Measurements from ENCODE around the gene ACBD4. TPM values are rescaled to one million over a fixed set of nuclear protein-coding genes. Genes with fewer than 3 reads are reported as not detected.

ACBD4 gene
- total and polyA plus RNA-seq, 2 of the 13 experiments (the other 11 are each of a cell fraction or from before 2014, with no cell fraction given), result 16.1 to 26.9 TPM

- 0 out of 2 replicates have a peak, but pooled peaks have one; percentile 29 for TF ChIP-seq SSRP1 (CRISPR knock-in tag; IDR thresholded peaks at IDR 0.05)
- TF ChIP-seq HBP1 (CRISPR knock-in tag; IDR thresholded peaks at IDR 0.05; ENCODE audit: low read depth), result peak; percentile 73; the same call in 1 of the 2 replicates
These were observed 42.5 kb upstream of the ACBD4 start (continued) for GRCh38 chr17:45092911-45093430.

DNA sequence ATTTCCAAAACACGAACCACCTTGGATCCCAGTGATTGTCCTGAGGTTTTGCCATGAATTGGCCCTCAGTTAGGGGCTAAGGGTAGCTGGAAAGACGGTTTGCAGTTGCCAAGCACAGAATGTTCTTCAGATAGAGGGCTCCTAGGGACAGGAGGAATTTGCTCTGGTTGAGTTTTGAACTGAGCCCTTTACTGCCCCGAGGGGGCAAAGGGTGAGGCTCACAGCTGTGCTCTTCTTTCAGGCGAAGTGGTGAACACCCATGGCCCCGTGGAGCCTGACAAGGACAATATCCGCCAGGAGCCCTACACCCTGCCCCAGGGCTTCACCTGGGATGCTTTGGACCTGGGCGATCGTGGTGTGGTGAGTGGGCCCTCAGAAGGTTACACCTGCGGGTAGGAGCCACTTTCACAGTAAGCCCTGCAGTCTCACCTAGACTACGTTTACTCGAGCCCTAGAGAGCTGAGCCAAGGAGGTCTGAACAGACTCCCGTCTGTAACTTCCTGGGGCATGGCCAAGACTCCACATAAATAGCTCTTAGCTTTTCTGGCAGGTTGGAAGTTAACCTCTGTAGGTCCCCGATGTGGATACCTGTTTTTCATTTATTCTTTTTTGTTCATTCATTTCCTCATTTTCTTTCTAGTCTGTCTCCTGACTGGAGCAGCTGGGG, 41.9 kb upstream of the ACBD4 start:
- Histone ChIP-seq H3K4me2 (ENCODE audit: low read depth, low read length) (no peak overlapping the region), H3K27me3 (ENCODE audit: control insufficient read depth in 1 of 2, insufficient read depth in 2 of 2, low read length in 2 of 2) (no peaks in the 10 kb centered on the region), H3K9ac (ENCODE audit: insufficient read depth, low read depth, low read length) (0 out of 2 replicates have a peak overlapping the region, but pooled peaks have one; percentile 20), H3K36me3 (replicated peaks in 1 of 2; ENCODE audit: control insufficient read depth in 1 of 2, insufficient read depth in 2 of 2, low read length in 2 of 2) (peaks cover 59 to 90% of the 10 kb centered on the region in 2 experiments), H3K4me3 (replicated peaks in 1 of 3; ENCODE audit: insufficient read depth in 1 of 3, low read depth in 2 of 3, low read length in 3 of 3) (no peak overlapping the region), H3K4me1 (ENCODE audit: insufficient read depth, low read length) (peaks cover 23% of the 10 kb centered on the region), H3K27ac (ENCODE audit: extremely low read length, insufficient read depth, low read length) (peak overlapping the region; percentile 26), H3K79me2 (ENCODE audit: insufficient read depth, low read length) (no peaks in the 10 kb centered on the region), H3K9me3 (ENCODE audit: low read length) (no peaks in the 10 kb centered on the region), H2AFZ (ENCODE audit: low read length) (no peak overlapping the region), H4K20me1 (ENCODE audit: insufficient read depth, low read length) (0 out of 2 replicates have a peak, but pooled peaks cover 3% of the 10 kb centered on the region)
- ChIA-PET CTCF (ENCODE audit: low intra/inter-chr PET ratio, low total read pairs) (no interaction called here), POLR2A (interaction anchor here (1.1 to 2.5 kb wide), 3 partner anchors 20 to 55 kb away, joined by 4 to 11 read pairs (median 9); partner anchors contain the start of genes HEXIM1 and NMT1)
- intact Hi-C loops (cut with micrococcal nuclease; ENCODE audit: unreplicated experiment), result loop anchor here (10.0 kb wide), 1 partner anchor 189 kb away; a partner anchor contains a TSS
- TF ChIP-seq SATB2 (CRISPR knock-in tag; IDR thresholded peaks at IDR 0.05) (no peak), BRCA1 (CRISPR knock-in tag; IDR thresholded peaks at IDR 0.05) (no peak), ZNF687 (CRISPR knock-in tag; IDR thresholded peaks at IDR 0.05) (0 out of 2 replicates have a peak, but pooled peaks have one; percentile 1), ZNF75D (CRISPR knock-in tag; IDR thresholded peaks at IDR 0.05; ENCODE audit: borderline replicate concordance) (no peak), DDIT3 (CRISPR knock-in tag; IDR thresholded peaks at IDR 0.05) (no peak), RFX3 (CRISPR knock-in tag; IDR thresholded peaks at IDR 0.05) (no peak), MED1 (CRISPR knock-in tag; IDR thresholded peaks at IDR 0.05) (no peak), FOXO4 (CRISPR knock-in tag; conservative IDR thresholded peaks at IDR 0.05) (no peak)
- FAIRE-seq, result no peak
- WGBS (ENCODE audit: low lambda C conversion rate), result 86% methylated on average over 10 of the region's 13 CpGs
- no peak for ATAC-seq
- in situ Hi-C loops (cut with HindIII; ENCODE audit: extremely low pct_ligation_motif_present, low pct_unique_long_range_greater_than_20kb), result no loop called here
- BruUV-seq (replicated peaks), result no TSS peak
- no peak for DNase-seq (ENCODE audit: low spot score)
